HEK293 (cell line): ENCODE data around the gene PYURF.

Experiments used
- CTCF ChIA-PET: fragments of 350-600 bp; formaldehyde crosslinking; extraction: SDS; loops from one replicate; lab custom pipeline; 2021; ENCODE audit warnings: antibody characterized with exemption; lab: Yijun Ruan, JAX
- POLR2A ChIA-PET: fragments of 300-600 bp; formaldehyde crosslinking; extraction: SDS; loops from one replicate; lab custom pipeline; 2020; ENCODE audit warnings: antibody characterized with exemption, inconsistent platforms; lab: Yijun Ruan, JAX
- H3K27ac ChIP-seq: fragments of 200-500 bp; sonication (Bioruptor generic); 2 replicates; pipeline ENCODE4 v1.5.1; 2014; ENCODE audit warnings: low read depth, low read length, control low read depth, inconsistent platforms; ENCODE audit errors: extremely low read depth
- H3K36me3 ChIP-seq, 2 experiments: fragments of 200-500 bp in 1 of 2; sonication (Bioruptor generic) in 1 of 2; 1 replicate in 1 of 2; 2 replicates in 1 of 2; pipeline ENCODE4 v1.5.1; 2014 to 2017; ENCODE audit warnings: inconsistent platforms in 2 of 2, low read length in 2 of 2; ENCODE audit not compliant: control insufficient read depth in 2 of 2, insufficient read depth in 1 of 2
- H3K4me1 ChIP-seq: fragments of 200-500 bp; sonication (Bioruptor generic); 2 replicates; pipeline ENCODE4 v1.5.1; 2014; ENCODE audit warnings: mild to moderate bottlenecking, low read length, inconsistent platforms; ENCODE audit not compliant: control insufficient read depth, insufficient read depth
- H3K4me3 ChIP-seq: 2 replicates; pipeline ENCODE4 v1.5.1; 2011; ENCODE audit warnings: low read depth, mild to moderate bottlenecking, control low read depth, low read length, moderate library complexity
- H3K9me3 ChIP-seq: fragments of 200-500 bp; sonication (Bioruptor generic); 2 replicates; pipeline ENCODE4 v1.5.1; 2014; ENCODE audit warnings: low read depth, low read length, inconsistent platforms; ENCODE audit not compliant: control insufficient read depth, insufficient read depth
- HOXD13 ChIP-seq: sonication (generic); formaldehyde crosslinking; IDR thresholded peaks from 2 replicates; pipeline ENCODE4 v1.8.0; 2022; ENCODE audit warnings: missing genetic modification reagents, borderline replicate concordance
- KLF9 ChIP-seq: fragments of 450-650 bp; formaldehyde crosslinking; IDR thresholded peaks from 2 replicates; pipeline ENCODE4 v1.5.1; 2016; ENCODE audit warnings: missing biosample characterization, missing genetic modification characterization, low read depth
- SCRT1 ChIP-seq: fragments of 450-650 bp; formaldehyde crosslinking; IDR thresholded peaks from 2 replicates; pipeline ENCODE4 v1.5.1; 2016; ENCODE audit warnings: missing biosample characterization, missing genetic modification characterization, borderline replicate concordance
- SETDB1 ChIP-seq: IDR thresholded peaks from one replicate; pipeline ENCODE4 v1.6.1; 2017; ENCODE audit warnings: mild to moderate bottlenecking, low read length, moderate library complexity, mixed read lengths; ENCODE audit not compliant: insufficient read length
- SP7 ChIP-seq: fragments of 450-650 bp; formaldehyde crosslinking; IDR thresholded peaks from 2 replicates; pipeline ENCODE4 v1.5.1; 2016; ENCODE audit warnings: missing biosample characterization, missing genetic modification characterization
- ZNF138 ChIP-seq: fragments of 450-650 bp; formaldehyde crosslinking; IDR thresholded peaks from 2 replicates; pipeline ENCODE4 v1.5.1; 2016; ENCODE audit warnings: missing biosample characterization, missing genetic modification characterization, borderline replicate concordance
- ZNF146 ChIP-seq: fragments of 450-650 bp; formaldehyde crosslinking; IDR thresholded peaks from 2 replicates; pipeline ENCODE4 v1.5.1; 2016; ENCODE audit warnings: missing biosample characterization, missing genetic modification characterization
- ZNF184 ChIP-seq: fragments of 450-650 bp; IDR thresholded peaks from 2 replicates; pipeline ENCODE4 v1.5.1; 2018; ENCODE audit warnings: missing biosample characterization, mild to moderate bottlenecking, missing genetic modification characterization
- ZNF23 ChIP-seq: fragments of 450-650 bp; formaldehyde crosslinking; IDR thresholded peaks from 2 replicates; pipeline ENCODE4 v1.5.1; 2016; ENCODE audit warnings: missing biosample characterization, missing genetic modification characterization, borderline replicate concordance
- ZNF280D ChIP-seq: fragments of 450-650 bp; formaldehyde crosslinking; IDR thresholded peaks from 2 replicates; pipeline ENCODE4 v1.5.1; 2016; ENCODE audit warnings: missing biosample characterization, missing genetic modification characterization
- ZNF426 ChIP-seq: fragments of 450-650 bp; formaldehyde crosslinking; IDR thresholded peaks from 2 replicates; pipeline ENCODE4 v1.5.1; 2017; ENCODE audit warnings: missing biosample characterization, missing genetic modification characterization, mild to moderate bottlenecking, inconsistent platforms, moderate library complexity
- ZNF433 ChIP-seq: fragments of 450-650 bp; formaldehyde crosslinking; IDR thresholded peaks from 2 replicates; pipeline ENCODE4 v1.5.1; 2016; ENCODE audit warnings: missing biosample characterization, missing genetic modification characterization, low read depth
- ZNF488 ChIP-seq: fragments of 450-650 bp; formaldehyde crosslinking; IDR thresholded peaks from 2 replicates; pipeline ENCODE4 v1.5.1; 2016; ENCODE audit warnings: missing biosample characterization, missing genetic modification characterization
- ZNF549 ChIP-seq: fragments of 450-650 bp; IDR thresholded peaks from 2 replicates; pipeline ENCODE4 v1.5.1; 2018; ENCODE audit warnings: missing biosample characterization, missing genetic modification characterization, mild to moderate bottlenecking, inconsistent platforms, moderate library complexity
- ZNF560 ChIP-seq: fragments of 450-650 bp; formaldehyde crosslinking; IDR thresholded peaks from 2 replicates; pipeline ENCODE4 v1.5.1; 2017; ENCODE audit warnings: missing biosample characterization, missing genetic modification characterization, borderline replicate concordance
- ZNF596 ChIP-seq: fragments of 450-650 bp; IDR thresholded peaks from 2 replicates; pipeline ENCODE4 v1.5.0; 2018; ENCODE audit warnings: missing biosample characterization, mild to moderate bottlenecking, missing genetic modification characterization, moderate library complexity
- ZNF626 ChIP-seq: fragments of 450-650 bp; sonication (Bioruptor Pico); formaldehyde crosslinking; IDR thresholded peaks from 2 replicates; pipeline ENCODE4 v1.5.1; 2018; ENCODE audit warnings: missing biosample characterization, missing genetic modification characterization, inconsistent platforms
- ZNF654 ChIP-seq: fragments of 450-650 bp; formaldehyde crosslinking; IDR thresholded peaks from 2 replicates; pipeline ENCODE4 v1.5.1; 2016; ENCODE audit warnings: low read depth, missing biosample characterization, missing genetic modification characterization
- ZNF677 ChIP-seq: fragments of 450-650 bp; IDR thresholded peaks from 2 replicates; pipeline ENCODE4 v1.5.0; 2018; ENCODE audit warnings: missing biosample characterization, mild to moderate bottlenecking, missing genetic modification characterization, moderate library complexity
- ZNF785 ChIP-seq: fragments of 450-650 bp; formaldehyde crosslinking; IDR thresholded peaks from 2 replicates; pipeline ENCODE4 v1.5.1; 2016; ENCODE audit warnings: missing biosample characterization, missing genetic modification characterization
- TF ChIP-seq, protein P1 (sequence below): sonication (generic); formaldehyde crosslinking; IDR thresholded peaks from 2 replicates; pipeline ENCODE4 v1.8.1; 2022; ENCODE audit warnings: mild to moderate bottlenecking, moderate library complexity, missing genetic modification reagents
- TF ChIP-seq, protein P2 (sequence below): fragments of 450-650 bp; formaldehyde crosslinking; IDR thresholded peaks from 2 replicates; pipeline ENCODE4 v1.5.1; 2016; ENCODE audit warnings: missing biosample characterization, missing genetic modification characterization

Gene PYURF

DNA sequence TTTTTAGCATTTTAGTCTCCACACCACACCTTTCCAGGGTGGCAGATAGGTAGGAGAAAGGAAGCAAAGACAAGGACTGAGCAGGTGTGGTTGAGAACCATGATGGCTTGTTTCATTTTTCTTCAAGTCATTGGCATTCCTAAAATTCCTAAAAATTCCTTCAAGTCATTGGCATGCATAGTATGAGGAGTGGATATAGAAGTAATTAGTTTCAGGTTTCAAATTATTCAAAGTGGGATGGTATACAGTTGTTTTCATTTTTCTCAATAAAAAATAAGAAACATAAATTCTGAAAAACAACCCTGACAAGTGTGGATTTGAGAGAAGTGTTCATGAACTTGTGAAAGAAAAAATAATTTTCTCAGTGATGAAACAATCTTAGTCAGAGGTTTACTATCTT, 46.4 kb upstream of the PYURF start:
- Histone ChIP-seq H3K9me3 (no peaks in the 10 kb centered on the region), H3K4me3 (no peak overlapping the region), H3K36me3 (no peaks in the 10 kb centered on the region), H3K4me1 (no peaks in the 10 kb centered on the region), H3K27ac (no peak overlapping the region)
- ChIA-PET CTCF (no interaction called here), POLR2A (no interaction called here)
- no peak for TF ChIP-seq ZNF488 (tag by site-specific recombination)

DNA sequence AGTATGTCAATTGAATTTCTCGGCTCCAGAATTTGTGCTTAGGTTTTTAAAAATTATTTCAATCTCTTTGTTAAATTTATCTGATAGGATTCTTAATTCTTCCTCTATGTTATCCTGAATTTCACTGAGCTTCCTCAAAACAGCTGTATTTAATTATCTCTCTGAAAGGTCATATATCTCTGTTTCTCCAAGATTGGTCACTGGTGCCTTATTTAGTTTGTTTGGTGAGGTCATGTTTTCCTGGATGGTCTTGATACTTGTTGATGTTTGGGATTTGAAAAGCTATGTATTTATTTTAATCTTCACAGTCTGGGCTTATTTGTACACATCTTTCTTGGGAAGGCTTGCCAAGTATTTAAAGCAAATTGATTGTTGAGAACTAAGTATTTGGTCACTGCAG, 44.0 kb upstream of the PYURF start:
- ChIA-PET POLR2A (no interaction called here), CTCF (no interaction called here)
- Histone ChIP-seq H3K36me3 (no peaks in the 10 kb centered on the region), H3K4me1 (no peaks in the 10 kb centered on the region), H3K9me3 (no peaks in the 10 kb centered on the region), H3K27ac (no peak overlapping the region), H3K4me3 (no peak overlapping the region)
- TF ChIP-seq SP7: no peak
- TF ChIP-seq ZNF138 (tag by site-specific recombination): no peak
- TF ChIP-seq ZNF560: no peak
- TF ChIP-seq ZNF23 (tag by site-specific recombination): no peak
- TF ChIP-seq ZNF433 (tag by site-specific recombination): no peak
- no peak for TF ChIP-seq ZNF654 (tag by site-specific recombination)
- TF ChIP-seq ZNF280D (tag by site-specific recombination): no peak
- no peak for TF ChIP-seq ZNF549 (tag by site-specific recombination)

- no peak overlapping the region for H3K4me3 ChIP-seq
- CTCF ChIA-PET: no interaction called here
- H3K9me3 ChIP-seq: no peaks in the 10 kb centered on the region
- TF ChIP-seq ZNF146 (tag by site-specific recombination) (no peak), ZNF626 (tag by site-specific recombination) (no peak), ZNF426 (tag by site-specific recombination) (no peak), ZNF184 (tag by site-specific recombination) (no peak), KLF9 (tag by site-specific recombination) (no peak), ZNF23 (tag by site-specific recombination) (no peak), ZNF677 (tag by site-specific recombination) (no peak), HOXD13 (CRISPR knock-in tag) (no peak), ZNF488 (tag by site-specific recombination) (no peak), ZNF785 (tag by site-specific recombination) (no peak), SETDB1 (no peak), ZNF596 (tag by site-specific recombination) (no peak), SCRT1 (no peak)
- TF ChIP-seq, protein P1, sequence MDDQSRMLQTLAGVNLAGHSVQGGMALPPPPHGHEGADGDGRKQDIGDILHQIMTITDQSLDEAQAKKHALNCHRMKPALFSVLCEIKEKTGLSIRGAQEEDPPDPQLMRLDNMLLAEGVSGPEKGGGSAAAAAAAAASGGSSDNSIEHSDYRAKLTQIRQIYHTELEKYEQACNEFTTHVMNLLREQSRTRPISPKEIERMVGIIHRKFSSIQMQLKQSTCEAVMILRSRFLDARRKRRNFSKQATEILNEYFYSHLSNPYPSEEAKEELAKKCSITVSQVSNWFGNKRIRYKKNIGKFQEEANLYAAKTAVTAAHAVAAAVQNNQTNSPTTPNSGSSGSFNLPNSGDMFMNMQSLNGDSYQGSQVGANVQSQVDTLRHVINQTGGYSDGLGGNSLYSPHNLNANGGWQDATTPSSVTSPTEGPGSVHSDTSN (CRISPR knock-in tag): no peak
- TF ChIP-seq, protein P2, sequence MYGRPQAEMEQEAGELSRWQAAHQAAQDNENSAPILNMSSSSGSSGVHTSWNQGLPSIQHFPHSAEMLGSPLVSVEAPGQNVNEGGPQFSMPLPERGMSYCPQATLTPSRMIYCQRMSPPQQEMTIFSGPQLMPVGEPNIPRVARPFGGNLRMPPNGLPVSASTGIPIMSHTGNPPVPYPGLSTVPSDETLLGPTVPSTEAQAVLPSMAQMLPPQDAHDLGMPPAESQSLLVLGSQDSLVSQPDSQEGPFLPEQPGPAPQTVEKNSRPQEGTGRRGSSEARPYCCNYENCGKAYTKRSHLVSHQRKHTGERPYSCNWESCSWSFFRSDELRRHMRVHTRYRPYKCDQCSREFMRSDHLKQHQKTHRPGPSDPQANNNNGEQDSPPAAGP (tag by site-specific recombination): no peak
- POLR2A ChIA-PET: no interaction called here
- H3K4me1 ChIP-seq: no peaks in the 10 kb centered on the region
- no peaks in the 10 kb centered on the region for H3K36me3 ChIP-seq
- H3K27ac ChIP-seq: no peak overlapping the region
Observed at GRCh38 chr4:88549815-88550214, 26.2 kb upstream of the PYURF start.
